ENCODE data around the gene GATB. TPM values are rescaled to one million over a fixed set of nuclear protein-coding genes. Genes with fewer than 3 reads are reported as not detected.
A peak's percentile ranks its signal among the peaks of the same experiment; 100 is the strongest.

The GATB gene
- total RNA-seq, 4 donors from 2014 or later: 26.6 to 49.2 (median 32.6) TPM

GRCh38 chr4:151785484-151786157 lies 24.8 kb upstream of the GATB start:
- WGBS, 2 donors: 65 to 68% methylated on average over 5 of the region's 5 CpGs
- Histone ChIP-seq H3K4me3 (no peak overlapping the region), H3K4me1 (peaks cover 0 to 3% (median 0%) of the 10 kb centered on the region in 4 donors), H3K27ac (no peak overlapping the region), H3K27me3 (no peaks in the 10 kb centered on the region), H3K36me3 (no peaks in the 10 kb centered on the region), H3K9me3 (no peaks in the 10 kb centered on the region)
- TF ChIP-seq, protein P1, sequence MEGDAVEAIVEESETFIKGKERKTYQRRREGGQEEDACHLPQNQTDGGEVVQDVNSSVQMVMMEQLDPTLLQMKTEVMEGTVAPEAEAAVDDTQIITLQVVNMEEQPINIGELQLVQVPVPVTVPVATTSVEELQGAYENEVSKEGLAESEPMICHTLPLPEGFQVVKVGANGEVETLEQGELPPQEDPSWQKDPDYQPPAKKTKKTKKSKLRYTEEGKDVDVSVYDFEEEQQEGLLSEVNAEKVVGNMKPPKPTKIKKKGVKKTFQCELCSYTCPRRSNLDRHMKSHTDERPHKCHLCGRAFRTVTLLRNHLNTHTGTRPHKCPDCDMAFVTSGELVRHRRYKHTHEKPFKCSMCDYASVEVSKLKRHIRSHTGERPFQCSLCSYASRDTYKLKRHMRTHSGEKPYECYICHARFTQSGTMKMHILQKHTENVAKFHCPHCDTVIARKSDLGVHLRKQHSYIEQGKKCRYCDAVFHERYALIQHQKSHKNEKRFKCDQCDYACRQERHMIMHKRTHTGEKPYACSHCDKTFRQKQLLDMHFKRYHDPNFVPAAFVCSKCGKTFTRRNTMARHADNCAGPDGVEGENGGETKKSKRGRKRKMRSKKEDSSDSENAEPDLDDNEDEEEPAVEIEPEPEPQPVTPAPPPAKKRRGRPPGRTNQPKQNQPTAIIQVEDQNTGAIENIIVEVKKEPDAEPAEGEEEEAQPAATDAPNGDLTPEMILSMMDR (IDR thresholded peaks at IDR 0.05): no peak
- TF ChIP-seq EP300 (IDR thresholded peaks at IDR 0.05) (no peak), POLR2A (IDR thresholded peaks at IDR 0.05) (no peak)
- DNase-seq (ENCODE audit: low spot score in 2 of 2): no peak

GRCh38 chr4:151784706-151785105 lies 23.9 kb upstream of the GATB start:
- 52 to 59% methylated on average over 5 of the region's 5 CpGs for WGBS, 2 donors
- peaks cover 0 to 7% (median 0%) of the 10 kb centered on the region in 4 donors for H3K4me1 ChIP-seq
- no peak overlapping the region for H3K4me3 ChIP-seq
- H3K36me3 ChIP-seq: no peaks in the 10 kb centered on the region
- H3K9me3 ChIP-seq: no peaks in the 10 kb centered on the region
- DNase-seq (ENCODE audit: low spot score in 2 of 2): no peak
- H3K27me3 ChIP-seq: no peaks in the 10 kb centered on the region
- TF ChIP-seq EP300 (IDR thresholded peaks at IDR 0.05) (no peak), POLR2A (IDR thresholded peaks at IDR 0.05) (no peak)
- TF ChIP-seq, protein P1 (IDR thresholded peaks at IDR 0.05): no peak
- no peak overlapping the region for H3K27ac ChIP-seq

GRCh38 chr4:151783867-151784266 lies 23.1 kb upstream of the GATB start:
- no peak for TF ChIP-seq EP300 (IDR thresholded peaks at IDR 0.05)
- TF ChIP-seq, protein P1 (IDR thresholded peaks at IDR 0.05): no peak
- no peak for TF ChIP-seq POLR2A (IDR thresholded peaks at IDR 0.05)
- H3K4me1 ChIP-seq: peaks cover 0 to 7% (median 0%) of the 10 kb centered on the region in 4 donors
- no peaks in the 10 kb centered on the region for H3K36me3 ChIP-seq
- H3K4me3 ChIP-seq: no peak overlapping the region
- no peak overlapping the region for H3K27ac ChIP-seq
- no peaks in the 10 kb centered on the region for H3K27me3 ChIP-seq
- no peaks in the 10 kb centered on the region for H3K9me3 ChIP-seq
- no peak for DNase-seq (ENCODE audit: low spot score in 2 of 2)

GRCh38 chr4:151782296-151782695 lies 21.5 kb upstream of the GATB start:
- WGBS, 2 donors: 71 to 85% methylated on average over 1 of the region's 1 CpG
- H3K4me3 ChIP-seq: no peak overlapping the region
- no peaks in the 10 kb centered on the region for H3K36me3 ChIP-seq
- DNase-seq (ENCODE audit: low spot score in 2 of 2): no peak
- no peak for TF ChIP-seq POLR2A (IDR thresholded peaks at IDR 0.05)
- TF ChIP-seq, protein P1 (IDR thresholded peaks at IDR 0.05): no peak
- peaks cover 0 to 7% (median 0%) of the 10 kb centered on the region in 4 donors for H3K4me1 ChIP-seq
- H3K9me3 ChIP-seq: no peaks in the 10 kb centered on the region
- H3K27me3 ChIP-seq: no peaks in the 10 kb centered on the region
- H3K27ac ChIP-seq: no peak overlapping the region

DNA sequence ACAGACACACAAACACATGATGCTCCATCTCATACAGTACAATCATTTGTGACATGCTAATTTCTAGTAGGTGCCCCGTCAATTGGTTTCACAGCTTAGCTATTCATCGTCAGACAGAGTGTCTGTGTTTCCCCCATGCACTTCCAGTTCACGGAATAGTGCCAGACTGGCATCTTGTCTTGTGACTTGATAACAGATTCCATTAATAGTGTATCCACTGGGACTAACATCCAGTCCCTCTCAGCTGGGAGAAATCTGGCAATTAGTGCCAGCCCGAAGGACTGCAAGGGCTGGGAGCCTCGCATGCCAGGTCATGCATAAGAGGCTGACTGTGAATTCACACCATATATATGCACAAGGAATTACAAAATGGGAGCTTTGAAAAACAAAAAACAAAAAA lies 20.2 kb upstream of the GATB start:
- Histone ChIP-seq H3K4me1 (peaks cover 0 to 7% (median 0%) of the 10 kb centered on the region in 4 donors), H3K9me3 (no peaks in the 10 kb centered on the region), H3K36me3 (no peaks in the 10 kb centered on the region), H3K27ac (peak overlapping the region in 1 of 4 donors; percentile 27), H3K27me3 (no peaks in the 10 kb centered on the region), H3K4me3 (no peak overlapping the region)
- TF ChIP-seq EP300 (IDR thresholded peaks at IDR 0.05) (no peak), POLR2A (IDR thresholded peaks at IDR 0.05) (no peak)
- TF ChIP-seq, protein P1 (IDR thresholded peaks at IDR 0.05): no peak
- 63 to 65% methylated on average over 5 of the region's 5 CpGs for WGBS, 2 donors
- no peak for DNase-seq (ENCODE audit: low spot score in 2 of 2)

Data from tibial nerve (tissue), 4 donors.